22Rv1 (cell line): ENCODE data around the gene ANKS1B.

ENCODE experiments used
- ZFX ChIP-seq: fragments of 450-650 bp; IDR thresholded peaks from 2 replicates; pipeline ENCODE4 v1.6.1; 2017; ENCODE audit warnings: antibody characterized with exemption, borderline replicate concordance
- TF ChIP-seq, protein P1 (sequence below): fragments of 450-650 bp; IDR thresholded peaks from 2 replicates; pipeline ENCODE4 v1.5.1; 2017; ENCODE audit warnings: mild to moderate bottlenecking

DNA sequence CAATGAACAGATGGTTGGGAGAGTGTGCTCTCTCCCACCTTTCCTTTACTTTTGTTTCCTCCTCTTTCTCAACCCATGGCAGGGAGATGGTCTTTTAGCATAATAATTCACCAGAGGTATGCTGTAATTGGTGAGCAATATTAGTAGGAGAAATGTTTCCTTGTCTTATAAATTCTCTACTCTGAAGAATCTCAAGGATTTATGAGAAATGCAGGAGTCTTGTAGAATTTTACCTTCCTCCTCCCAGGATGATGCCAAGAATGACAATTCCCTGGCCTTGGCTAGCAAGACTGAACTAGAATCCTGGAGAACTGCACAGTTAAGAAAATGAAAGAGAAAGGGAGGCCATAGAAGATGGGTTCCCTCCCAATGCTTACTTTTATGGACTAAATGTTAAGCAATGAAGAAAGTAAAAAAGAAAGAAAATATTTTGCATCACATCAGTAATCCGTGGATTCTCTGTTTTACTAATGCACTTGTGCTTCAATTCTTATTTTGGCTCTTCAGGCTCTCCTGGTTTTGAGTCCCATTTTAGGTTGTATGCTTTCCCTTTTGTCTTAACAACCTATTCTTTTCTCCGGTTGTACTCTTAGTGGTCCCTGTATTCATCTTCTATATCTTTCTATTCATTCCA lies 530.1 kb downstream of the ANKS1B start:
- TF ChIP-seq, protein P1, sequence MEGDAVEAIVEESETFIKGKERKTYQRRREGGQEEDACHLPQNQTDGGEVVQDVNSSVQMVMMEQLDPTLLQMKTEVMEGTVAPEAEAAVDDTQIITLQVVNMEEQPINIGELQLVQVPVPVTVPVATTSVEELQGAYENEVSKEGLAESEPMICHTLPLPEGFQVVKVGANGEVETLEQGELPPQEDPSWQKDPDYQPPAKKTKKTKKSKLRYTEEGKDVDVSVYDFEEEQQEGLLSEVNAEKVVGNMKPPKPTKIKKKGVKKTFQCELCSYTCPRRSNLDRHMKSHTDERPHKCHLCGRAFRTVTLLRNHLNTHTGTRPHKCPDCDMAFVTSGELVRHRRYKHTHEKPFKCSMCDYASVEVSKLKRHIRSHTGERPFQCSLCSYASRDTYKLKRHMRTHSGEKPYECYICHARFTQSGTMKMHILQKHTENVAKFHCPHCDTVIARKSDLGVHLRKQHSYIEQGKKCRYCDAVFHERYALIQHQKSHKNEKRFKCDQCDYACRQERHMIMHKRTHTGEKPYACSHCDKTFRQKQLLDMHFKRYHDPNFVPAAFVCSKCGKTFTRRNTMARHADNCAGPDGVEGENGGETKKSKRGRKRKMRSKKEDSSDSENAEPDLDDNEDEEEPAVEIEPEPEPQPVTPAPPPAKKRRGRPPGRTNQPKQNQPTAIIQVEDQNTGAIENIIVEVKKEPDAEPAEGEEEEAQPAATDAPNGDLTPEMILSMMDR, result no peak
- no peak for TF ChIP-seq ZFX
